GM18517 (cell line): Measurements from ENCODE around the gene TMA16.
A peak's percentile ranks its signal among the peaks of the same experiment; 100 is the strongest.

Source experiments
- ATAC-seq: cut with Tn5 transposase; IDR thresholded peaks from one replicate; pipeline ENCODE4 v1.9.1; 2021; ENCODE audit warnings: mild to moderate bottlenecking, moderate library complexity; ENCODE audit not compliant: unreplicated experiment

The TMA16 gene

DNA sequence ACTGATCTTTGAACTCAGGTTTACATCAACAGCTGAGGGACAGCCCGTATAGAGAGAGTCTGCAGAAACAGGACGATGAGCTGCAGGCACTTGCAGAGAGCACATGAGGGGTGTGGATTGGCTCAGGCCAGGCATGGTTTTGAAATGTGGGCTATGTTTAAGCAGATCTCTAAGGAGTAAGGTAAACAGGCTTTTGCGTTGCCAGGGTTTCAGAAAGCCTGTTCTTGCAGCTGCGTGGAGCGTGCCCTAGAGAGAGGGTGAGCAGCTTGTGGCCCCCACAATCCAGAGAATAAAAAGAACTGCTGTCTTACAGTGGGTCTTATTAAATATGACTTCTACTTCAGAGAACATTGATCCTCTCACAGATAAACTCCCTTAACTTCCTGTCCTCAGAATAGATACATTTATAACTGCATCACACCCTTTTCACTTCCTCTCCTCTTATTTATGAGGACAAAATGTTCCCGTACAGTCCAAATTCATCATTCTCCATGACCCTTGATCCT lies 64.1 kb downstream of the TMA16 start:
- peak; percentile 71 for ATAC-seq

DNA sequence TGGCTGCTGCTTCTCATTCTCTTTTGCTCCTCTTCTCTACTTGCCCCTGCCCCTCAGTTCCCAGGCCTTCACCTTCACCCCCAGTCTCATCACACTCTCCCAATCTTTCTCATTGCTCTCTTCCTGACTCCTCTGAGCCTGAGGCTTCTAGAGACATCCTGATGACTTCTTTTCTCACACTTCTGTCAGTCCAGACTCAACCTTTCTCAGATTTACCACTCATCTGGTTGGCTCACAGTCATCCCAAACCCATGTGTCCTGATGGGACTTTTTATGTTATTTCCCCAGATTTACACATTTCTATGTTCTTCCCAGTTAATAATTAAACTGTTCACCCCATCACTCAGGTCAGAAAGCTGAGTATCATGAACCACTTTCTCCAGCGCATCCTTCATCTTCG lies 68.0 kb downstream of the TMA16 start:
- no peak for ATAC-seq

DNA sequence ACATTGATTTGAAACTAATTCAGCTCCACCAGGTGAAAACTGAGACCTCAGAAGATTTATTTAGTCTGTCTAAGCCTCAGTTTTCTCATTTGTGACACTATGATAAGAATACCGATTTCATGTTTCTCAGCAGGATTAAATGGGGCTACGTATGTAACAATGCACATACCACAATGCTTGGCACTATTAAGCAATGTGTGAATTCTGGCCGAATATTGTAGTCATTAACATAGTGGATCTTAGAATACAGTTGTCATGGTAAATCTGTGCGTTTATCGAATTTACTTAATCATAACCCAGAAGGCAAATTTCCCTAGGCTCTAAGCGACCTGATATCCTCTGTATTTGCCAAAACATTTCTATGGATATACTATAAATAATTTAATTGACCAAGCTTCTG lies 69.1 kb downstream of the TMA16 start:
- ATAC-seq: no peak

DNA sequence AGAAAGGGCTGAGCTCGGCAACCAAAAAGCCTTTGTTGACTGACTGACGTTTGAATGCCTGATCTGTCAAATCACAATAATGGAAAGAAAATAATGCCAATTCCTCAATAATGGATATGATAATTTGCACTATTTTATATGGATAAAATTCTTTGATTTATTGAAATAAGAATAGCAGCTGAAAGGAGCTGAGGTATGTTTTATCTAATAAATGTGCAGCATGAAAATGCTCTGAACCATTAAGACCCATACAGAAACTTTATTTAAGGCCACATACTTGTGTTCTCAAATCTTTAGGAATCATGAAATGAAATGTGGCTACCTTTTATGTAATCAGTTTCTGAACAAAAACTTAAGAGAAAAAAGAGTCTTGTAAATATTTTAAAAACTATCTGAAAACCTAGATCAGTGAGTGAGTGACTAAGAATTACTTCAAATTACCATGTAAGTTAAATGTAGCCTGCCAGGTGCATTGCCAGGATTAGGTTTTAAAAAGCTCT lies 69.8 kb downstream of the TMA16 start:
- ATAC-seq: no peak

DNA sequence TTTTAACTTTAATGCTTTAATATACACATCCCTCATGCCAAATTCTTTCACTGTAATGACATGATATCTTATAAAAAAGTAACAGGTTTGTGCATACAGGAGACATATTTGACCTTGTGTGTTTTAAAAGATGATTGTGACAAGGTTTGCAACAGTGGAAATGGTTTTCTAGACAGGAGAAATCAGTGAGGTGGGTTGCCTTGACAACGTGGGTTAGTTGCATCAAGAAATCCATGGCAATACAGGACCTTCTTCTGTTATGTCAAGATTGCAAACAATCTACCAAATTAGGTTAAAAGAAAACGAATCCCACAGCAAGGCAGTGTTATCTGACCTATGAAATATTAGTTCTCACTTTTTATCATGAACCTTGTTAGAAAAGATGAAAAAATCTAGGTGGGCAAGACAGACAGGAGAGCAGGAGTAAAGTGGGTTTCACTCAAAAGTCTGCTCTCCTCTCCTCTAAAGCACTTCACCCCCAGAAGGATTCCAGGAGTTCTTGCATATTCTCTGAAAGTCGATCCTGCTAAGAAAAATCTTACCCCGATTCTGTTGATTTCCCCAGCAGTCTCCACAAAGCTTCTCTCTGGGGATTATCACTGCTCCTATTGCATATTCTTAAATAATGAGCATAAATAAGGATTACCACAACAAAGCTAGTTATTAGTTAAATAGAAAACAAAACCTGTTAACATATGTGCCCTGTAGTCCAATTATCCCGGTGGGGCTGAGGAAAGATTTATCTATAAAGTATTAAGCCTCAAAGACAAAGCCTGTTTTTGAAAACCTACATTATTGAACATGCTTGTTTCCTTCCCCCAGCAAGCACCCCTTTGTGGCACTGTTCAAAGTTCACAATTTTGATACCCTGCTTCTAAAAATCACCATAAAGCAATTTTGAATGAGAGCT lies 71.0 kb downstream of the TMA16 start:
- no peak for ATAC-seq

DNA sequence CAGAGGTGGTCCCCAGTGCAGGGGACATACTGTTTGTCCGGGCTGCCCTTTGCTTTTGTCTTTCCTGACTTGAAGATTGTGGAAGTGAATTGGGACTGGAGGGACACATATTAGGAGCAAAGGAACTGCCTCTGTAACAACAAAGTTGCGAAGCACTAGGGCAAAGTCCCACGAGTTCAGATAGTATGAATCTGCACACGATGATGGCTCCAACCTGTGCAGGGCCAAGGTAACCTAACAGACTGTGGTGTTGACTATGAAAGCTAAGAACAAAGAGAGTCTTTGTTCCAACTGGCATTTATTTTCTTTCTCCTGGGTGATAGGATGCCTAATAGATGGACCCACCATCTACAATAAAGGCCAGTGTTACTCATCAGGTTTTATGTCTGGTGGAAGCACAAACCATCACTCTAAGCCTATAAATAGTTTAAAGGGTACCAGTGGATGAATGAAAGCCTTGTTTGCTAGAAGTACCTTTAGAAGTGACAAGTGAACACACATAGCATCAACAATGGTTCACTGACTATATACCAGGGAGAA lies 71.8 kb downstream of the TMA16 start:
- no peak for ATAC-seq

DNA sequence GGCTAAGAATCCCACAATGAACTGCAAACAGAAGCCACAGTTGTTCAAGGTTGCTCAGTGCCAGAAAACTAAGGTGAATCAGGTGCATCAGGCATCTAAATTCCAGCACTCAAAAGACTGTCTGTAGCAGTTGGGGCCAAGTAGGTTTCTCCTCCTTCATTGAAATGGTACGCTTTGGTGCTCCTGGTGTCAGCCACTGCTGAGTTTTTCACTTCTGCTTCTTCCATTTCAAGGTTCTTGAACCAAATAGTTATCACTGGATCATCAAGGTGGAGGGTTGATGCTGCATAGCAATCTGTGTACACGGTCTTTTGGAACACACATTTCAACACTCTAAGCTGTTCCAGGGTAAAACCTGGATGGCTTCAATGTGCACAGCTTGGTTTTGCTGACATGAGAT lies 74.4 kb downstream of the TMA16 start:
- ATAC-seq: peak; percentile 84
